ENCODE results near the gene E2F1.
"Not testable (repeated sequence)": the region's sequence is repeated elsewhere in the genome, so short reads cannot be mapped to it uniquely, and the experiment has no call there.

The E2F1 gene

DNA sequence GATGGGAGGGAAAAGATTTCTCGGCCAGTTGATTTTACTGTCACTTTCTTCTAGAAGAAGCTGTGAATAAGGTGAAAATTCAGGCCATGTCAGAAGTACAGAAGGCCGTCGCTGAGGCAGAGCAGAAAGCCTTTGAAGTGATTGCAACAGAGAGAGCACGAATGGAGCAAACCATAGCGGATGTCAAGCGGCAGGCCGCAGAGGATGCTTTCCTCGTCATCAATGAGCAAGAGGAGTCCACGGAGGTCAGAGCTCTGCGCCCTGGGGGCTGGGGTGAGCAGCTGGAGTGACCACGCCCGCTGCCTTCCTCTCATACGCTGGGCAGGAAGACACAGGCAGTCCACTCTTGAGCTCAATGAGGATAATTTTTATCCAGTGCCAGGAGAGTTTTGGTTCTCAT is 45.9 kb downstream of the E2F1 start:
- H3K9me3 ChIP-seq (ENCODE audit: control insufficient read depth in 1 of 2, low read length in 2 of 2): no peaks in the 10 kb centered on the region
- peaks cover 40 to 71% of the 10 kb centered on the region in 2 donors for H3K36me3 ChIP-seq (ENCODE audit: control insufficient read depth in 1 of 2, insufficient read depth in 2 of 2, low read length in 2 of 2)
- no peaks in the 10 kb centered on the region for H3K27me3 ChIP-seq (ENCODE audit: low read depth, low read length)
- H3K4me3 ChIP-seq (ENCODE audit: low read depth in 1 of 2, low read length in 2 of 2): no peak overlapping the region
- H3K4me1 ChIP-seq (ENCODE audit: control insufficient read depth in 1 of 2, insufficient read depth in 2 of 2, low read length in 2 of 2): no peaks in the 10 kb centered on the region
- H3K27ac ChIP-seq (ENCODE audit: low read length): no peak overlapping the region

DNA sequence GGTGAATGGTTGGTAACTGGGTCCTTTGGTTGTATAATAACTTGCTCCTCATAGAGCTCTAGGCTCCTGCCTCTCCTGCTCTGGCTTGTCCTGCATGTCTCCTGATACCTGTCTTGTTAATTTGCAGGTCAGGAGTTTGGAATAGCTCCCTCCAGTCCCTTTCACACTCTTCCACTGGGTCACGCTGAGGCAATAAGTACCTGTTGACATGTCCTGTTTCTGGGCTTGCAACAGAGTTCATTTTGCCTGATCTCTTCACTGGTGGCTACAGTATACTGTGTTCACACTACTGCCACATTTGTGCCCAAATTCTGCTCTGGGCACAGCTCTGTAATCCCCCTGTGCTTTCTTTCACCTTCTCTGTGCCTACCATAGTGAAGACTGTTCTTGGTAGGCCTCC is 49.4 kb downstream of the E2F1 start:
- H3K27ac ChIP-seq (ENCODE audit: low read length): no peak overlapping the region
- no peaks in the 10 kb centered on the region for H3K4me1 ChIP-seq (ENCODE audit: control insufficient read depth in 1 of 2, insufficient read depth in 2 of 2, low read length in 2 of 2)
- H3K9me3 ChIP-seq (ENCODE audit: control insufficient read depth in 1 of 2, low read length in 2 of 2): no peaks in the 10 kb centered on the region
- peaks cover 26 to 52% of the 10 kb centered on the region in 2 donors for H3K36me3 ChIP-seq (ENCODE audit: control insufficient read depth in 1 of 2, insufficient read depth in 2 of 2, low read length in 2 of 2)
- no peak overlapping the region for H3K4me3 ChIP-seq (ENCODE audit: low read depth in 1 of 2, low read length in 2 of 2)
- H3K27me3 ChIP-seq (ENCODE audit: low read depth, low read length): no peaks in the 10 kb centered on the region

DNA sequence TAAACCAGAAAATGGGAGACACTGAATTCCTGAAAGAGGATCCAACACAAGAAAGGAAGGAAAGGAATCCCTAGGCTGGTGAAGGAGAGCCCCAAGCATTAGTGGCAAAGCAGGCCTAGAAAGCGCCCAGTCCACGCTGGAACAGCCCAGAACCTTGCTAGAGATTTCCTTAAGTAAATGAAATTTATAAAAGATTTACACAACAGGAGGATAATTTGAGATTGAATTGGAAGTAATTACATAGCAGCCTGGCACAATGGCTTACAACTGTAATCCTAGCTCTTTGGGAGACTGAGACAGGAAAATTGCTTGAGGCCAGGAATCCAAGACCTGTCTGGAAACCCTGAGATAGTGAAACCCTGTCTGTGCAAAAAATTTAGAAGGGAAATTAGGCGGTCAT is 50.8 kb downstream of the E2F1 start:
- peaks cover 30 to 51% of the 10 kb centered on the region in 2 donors for H3K36me3 ChIP-seq (ENCODE audit: control insufficient read depth in 1 of 2, insufficient read depth in 2 of 2, low read length in 2 of 2)

DNA sequence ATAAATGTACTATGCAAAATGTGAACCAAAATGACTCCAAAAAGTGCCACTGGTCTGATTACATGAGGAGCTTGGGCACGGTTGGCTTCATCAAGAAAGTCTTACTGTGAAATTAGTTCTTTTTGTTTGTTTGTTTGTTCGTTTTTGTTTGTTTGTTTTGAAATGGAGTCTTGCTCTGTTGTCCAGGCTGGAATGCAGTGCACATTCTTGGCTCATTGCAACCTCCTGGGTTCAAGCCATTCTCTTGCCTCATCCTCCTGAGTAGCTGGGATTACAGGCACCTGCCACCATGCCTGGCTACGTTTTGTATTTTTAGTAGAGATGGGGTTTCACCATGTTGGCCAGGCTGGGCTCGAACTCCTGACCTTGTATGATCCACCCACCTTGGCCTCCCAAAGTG is 54.3 kb downstream of the E2F1 start:
- H3K4me1 ChIP-seq (ENCODE audit: control insufficient read depth in 1 of 2, insufficient read depth in 2 of 2, low read length in 2 of 2); H3K4me3 ChIP-seq (ENCODE audit: low read depth in 1 of 2, low read length in 2 of 2); H3K27me3 ChIP-seq (ENCODE audit: low read depth, low read length); H3K27ac ChIP-seq (ENCODE audit: low read length); H3K9me3 ChIP-seq (ENCODE audit: control insufficient read depth in 1 of 2, low read length in 2 of 2): not testable (repeated sequence)
- H3K36me3 ChIP-seq (ENCODE audit: control insufficient read depth in 1 of 2, insufficient read depth in 2 of 2, low read length in 2 of 2): peaks cover 27 to 61% of the 10 kb centered on the region in 2 donors

More for the DNA sequence above, 50.8 kb downstream of the E2F1 start:
- Histone ChIP-seq H3K27me3 (ENCODE audit: low read depth, low read length) (no peaks in the 10 kb centered on the region), H3K4me3 (ENCODE audit: low read depth in 1 of 2, low read length in 2 of 2) (no peak overlapping the region), H3K4me1 (ENCODE audit: control insufficient read depth in 1 of 2, insufficient read depth in 2 of 2, low read length in 2 of 2) (no peaks in the 10 kb centered on the region), H3K9me3 (ENCODE audit: control insufficient read depth in 1 of 2, low read length in 2 of 2) (no peaks in the 10 kb centered on the region), H3K27ac (ENCODE audit: low read length) (no peak overlapping the region)

DNA sequence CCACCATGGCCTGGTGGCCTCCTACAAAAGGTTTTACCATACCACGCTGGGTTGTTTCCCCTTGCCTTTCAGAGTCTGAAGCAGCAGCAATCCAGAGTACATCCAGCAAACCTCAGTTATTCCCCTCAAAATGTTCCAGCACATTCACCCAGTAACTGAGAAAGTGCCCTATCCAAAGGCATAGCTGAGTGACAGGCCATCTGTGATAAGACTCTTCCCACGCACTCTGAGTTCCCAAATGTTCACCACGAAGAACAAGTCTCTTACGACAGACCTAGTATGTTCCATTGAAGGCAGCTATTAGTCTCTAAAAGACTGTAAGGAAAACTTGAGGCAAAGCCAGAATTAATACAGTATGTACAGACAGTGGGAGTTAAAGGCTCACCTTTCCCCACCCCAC is 55.7 kb downstream of the E2F1 start:
- Histone ChIP-seq H3K36me3 (ENCODE audit: control insufficient read depth in 1 of 2, insufficient read depth in 2 of 2, low read length in 2 of 2) (peaks cover 21 to 70% of the 10 kb centered on the region in 2 donors), H3K9me3 (ENCODE audit: control insufficient read depth in 1 of 2, low read length in 2 of 2) (no peaks in the 10 kb centered on the region), H3K27ac (ENCODE audit: low read length) (no peak overlapping the region), H3K4me1 (ENCODE audit: control insufficient read depth in 1 of 2, insufficient read depth in 2 of 2, low read length in 2 of 2) (no peaks in the 10 kb centered on the region), H3K4me3 (ENCODE audit: low read depth in 1 of 2, low read length in 2 of 2) (no peak overlapping the region), H3K27me3 (ENCODE audit: low read depth, low read length) (no peaks in the 10 kb centered on the region)

DNA sequence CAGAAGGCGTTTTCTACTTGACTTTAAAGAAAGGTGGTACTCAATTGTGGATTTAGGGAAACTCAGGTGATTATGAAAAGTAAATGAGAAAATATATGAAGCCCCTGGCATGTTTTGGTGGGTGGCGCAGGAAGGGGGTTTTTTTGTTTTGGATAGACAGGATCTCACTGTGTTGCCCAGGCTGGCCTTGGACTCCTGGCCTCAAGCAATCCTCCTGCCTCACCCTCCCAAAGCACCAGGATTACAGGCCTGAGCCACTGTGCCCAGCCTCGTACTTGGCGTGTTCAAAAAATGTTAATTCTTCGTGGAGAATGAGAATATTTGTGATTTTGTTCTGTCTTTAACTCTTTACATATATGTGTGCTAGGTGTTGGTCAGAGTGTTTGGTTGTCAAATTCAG is 56.2 kb downstream of the E2F1 start:
- peaks cover 24 to 75% of the 10 kb centered on the region in 2 donors for H3K36me3 ChIP-seq (ENCODE audit: control insufficient read depth in 1 of 2, insufficient read depth in 2 of 2, low read length in 2 of 2)
- H3K9me3 ChIP-seq (ENCODE audit: control insufficient read depth in 1 of 2, low read length in 2 of 2): no peaks in the 10 kb centered on the region
- no peak overlapping the region for H3K4me3 ChIP-seq (ENCODE audit: low read depth in 1 of 2, low read length in 2 of 2)
- H3K27me3 ChIP-seq (ENCODE audit: low read depth, low read length): no peaks in the 10 kb centered on the region
- H3K27ac ChIP-seq (ENCODE audit: low read length): no peak overlapping the region
- H3K4me1 ChIP-seq (ENCODE audit: control insufficient read depth in 1 of 2, insufficient read depth in 2 of 2, low read length in 2 of 2): no peaks in the 10 kb centered on the region

DNA sequence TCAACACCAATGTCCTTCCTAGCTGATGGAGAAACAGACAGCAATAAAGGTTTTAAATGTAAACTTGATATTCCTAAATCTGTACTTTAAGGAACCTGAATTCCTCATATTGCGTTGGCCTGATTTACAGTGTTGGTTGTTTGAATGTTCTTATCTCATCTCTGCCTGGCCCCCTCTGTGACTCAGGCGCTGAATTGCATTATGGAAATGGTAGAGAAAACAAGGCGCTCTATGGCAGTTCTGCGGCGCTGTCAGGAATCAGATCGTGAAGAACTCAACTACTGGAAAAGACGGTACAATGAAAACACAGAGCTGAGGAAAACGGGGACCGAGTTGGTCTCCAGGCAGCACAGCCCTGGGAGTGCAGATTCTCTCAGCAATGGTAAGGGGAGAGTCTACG is 56.7 kb downstream of the E2F1 start:
- no peaks in the 10 kb centered on the region for H3K9me3 ChIP-seq (ENCODE audit: control insufficient read depth in 1 of 2, low read length in 2 of 2)
- peaks cover 28 to 79% of the 10 kb centered on the region in 2 donors for H3K36me3 ChIP-seq (ENCODE audit: control insufficient read depth in 1 of 2, insufficient read depth in 2 of 2, low read length in 2 of 2)
- H3K4me1 ChIP-seq (ENCODE audit: control insufficient read depth in 1 of 2, insufficient read depth in 2 of 2, low read length in 2 of 2): no peaks in the 10 kb centered on the region

DNA sequence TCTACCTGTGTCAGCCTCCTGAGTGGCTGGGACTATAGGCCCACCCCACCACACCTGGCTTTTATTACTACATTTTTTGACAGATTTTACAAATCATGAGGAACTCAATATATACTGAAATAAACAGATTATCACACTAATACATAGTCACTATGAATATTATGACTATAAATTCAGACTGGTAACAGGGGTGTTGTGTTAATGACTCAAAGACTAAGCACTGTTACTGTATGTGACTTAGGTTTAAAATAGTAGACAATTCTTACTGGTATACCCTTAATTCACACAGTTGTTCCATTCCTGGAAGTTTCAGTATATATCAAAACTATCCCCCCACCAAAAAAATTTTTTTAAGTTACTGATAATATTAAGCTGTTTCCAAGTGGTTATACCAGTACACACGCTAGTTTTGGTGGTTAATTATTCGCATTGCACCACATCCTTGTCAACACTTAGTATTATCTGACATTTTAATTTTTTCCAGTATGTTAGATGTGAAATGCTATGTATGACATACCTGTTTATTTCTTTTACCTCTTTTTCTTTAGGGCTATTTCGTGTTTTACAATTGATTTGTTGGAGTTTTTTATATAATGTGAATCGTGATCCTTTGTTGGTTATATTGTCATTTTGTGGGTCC is 58.5 kb downstream of the E2F1 start:
- H3K27me3 ChIP-seq (ENCODE audit: low read depth, low read length): no peaks in the 10 kb centered on the region
- H3K36me3 ChIP-seq (ENCODE audit: control insufficient read depth in 1 of 2, insufficient read depth in 2 of 2, low read length in 2 of 2): peaks cover 31 to 88% of the 10 kb centered on the region in 2 donors
- no peak overlapping the region for H3K4me3 ChIP-seq (ENCODE audit: low read depth in 1 of 2, low read length in 2 of 2)
- H3K27ac ChIP-seq (ENCODE audit: low read length): no peak overlapping the region
- no peaks in the 10 kb centered on the region for H3K4me1 ChIP-seq (ENCODE audit: control insufficient read depth in 1 of 2, insufficient read depth in 2 of 2, low read length in 2 of 2)
- H3K9me3 ChIP-seq (ENCODE audit: control insufficient read depth in 1 of 2, low read length in 2 of 2): no peaks in the 10 kb centered on the region

More for the DNA sequence above, 56.7 kb downstream of the E2F1 start:
- Histone ChIP-seq H3K27me3 (ENCODE audit: low read depth, low read length) (no peaks in the 10 kb centered on the region), H3K4me3 (ENCODE audit: low read depth in 1 of 2, low read length in 2 of 2) (no peak overlapping the region), H3K27ac (ENCODE audit: low read length) (no peak overlapping the region)

DNA sequence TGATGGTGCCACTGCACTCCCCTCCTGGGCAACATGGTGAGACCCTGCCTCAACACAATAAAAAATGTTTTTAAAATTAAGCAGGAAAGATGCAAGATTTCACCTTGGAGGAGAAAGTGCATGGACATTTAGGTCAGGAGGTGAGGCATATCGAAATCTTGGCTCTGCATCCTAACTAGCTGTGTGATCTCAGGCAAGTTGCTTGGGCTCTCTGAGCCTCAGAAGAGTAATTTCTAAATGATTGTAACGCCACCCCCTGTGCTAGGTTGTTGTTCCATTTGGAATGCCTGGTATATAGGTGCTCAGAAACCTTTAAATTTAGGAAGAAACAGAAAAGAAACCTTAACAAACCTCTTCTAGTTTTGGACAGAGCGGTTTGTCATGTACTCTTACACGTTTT is 60.0 kb downstream of the E2F1 start:
- H3K4me1 ChIP-seq (ENCODE audit: control insufficient read depth in 1 of 2, insufficient read depth in 2 of 2, low read length in 2 of 2): no peaks in the 10 kb centered on the region
- H3K36me3 ChIP-seq (ENCODE audit: control insufficient read depth in 1 of 2, insufficient read depth in 2 of 2, low read length in 2 of 2): peaks cover 31 to 80% of the 10 kb centered on the region in 2 donors
- H3K27ac ChIP-seq (ENCODE audit: low read length): no peak overlapping the region
- no peaks in the 10 kb centered on the region for H3K27me3 ChIP-seq (ENCODE audit: low read depth, low read length)
- H3K4me3 ChIP-seq (ENCODE audit: low read depth in 1 of 2, low read length in 2 of 2): no peak overlapping the region
- H3K9me3 ChIP-seq (ENCODE audit: control insufficient read depth in 1 of 2, low read length in 2 of 2): no peaks in the 10 kb centered on the region
